SK-N-MC (cell line): ENCODE measurements around the gene B4GALT2.

ENCODE experiments used
- EZH2 ChIP-seq: fragments of 200-600 bp; sonication (generic); IDR thresholded peaks from one replicate; pipeline ENCODE4 v1.6.1; 2017; ENCODE audit warnings: antibody characterized with exemption
- FOXP2 ChIP-seq: optimal IDR thresholded peaks from 2 replicates; pipeline ENCODE3; 2011; ENCODE audit warnings: mild to moderate bottlenecking, moderate library complexity; ENCODE audit not compliant: insufficient read depth; ENCODE audit errors: extremely low read length, control extremely low read depth
- POLR2AphosphoS5 ChIP-seq: IDR thresholded peaks from 2 replicates; pipeline ENCODE4 v1.6.1; 2012; ENCODE audit warnings: mild to moderate bottlenecking, low read depth, low read length, borderline replicate concordance

GRCh38 chr1:43934986-43935324 is 44.1 kb upstream of the B4GALT2 start:
- no peak for TF ChIP-seq POLR2AphosphoS5
- TF ChIP-seq EZH2 = no peak
- no peak for TF ChIP-seq FOXP2
